Measurements from ENCODE around the gene PIWIL4. TPM values are rescaled to one million over a fixed set of nuclear protein-coding genes. Genes with fewer than 3 reads are reported as not detected.

PIWIL4 gene
- total RNA-seq, 1 experiment from 2014 or later = not detected

DNA sequence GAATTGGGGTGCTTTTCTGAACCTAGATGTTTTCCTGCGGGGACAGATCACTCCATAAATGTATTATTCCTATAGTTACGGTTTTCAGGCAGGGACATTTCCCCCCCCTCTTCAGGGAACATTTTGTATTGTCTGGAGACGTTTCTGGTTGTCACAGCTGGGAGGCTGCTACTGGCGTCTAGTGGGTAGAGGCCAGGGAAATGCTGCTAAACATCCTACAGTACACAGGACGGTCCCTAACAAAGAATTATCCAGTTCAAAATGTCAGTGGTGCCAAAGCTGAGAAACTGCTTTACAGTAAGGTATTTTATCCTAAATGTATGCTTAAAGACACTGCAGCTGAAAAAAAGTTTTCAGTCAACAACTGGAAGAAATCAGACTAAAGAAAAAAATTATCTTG lies 19.4 kb downstream of the PIWIL4 start:
- Mint-ChIP-seq H3K27me3 (ENCODE audit: low read depth) (peaks cover 23% of the 10 kb centered on the region), H3K9me3 (no peaks in the 10 kb centered on the region), H3K27ac (no peak overlapping the region), H3K36me3 (ENCODE audit: insufficient read depth in 1 of 3, low read depth in 3 of 3) (no peaks in the 10 kb centered on the region), H3K4me1 (peaks cover 6% of the 10 kb centered on the region in 2 experiments), H3K4me3 (no peak overlapping the region)
- Histone ChIP-seq H2BK5ac (ENCODE audit: insufficient read length, low read length) (no peak overlapping the region), H2BK12ac (ENCODE audit: insufficient read length, low read depth, low read length) (no peak overlapping the region), H2BK15ac (ENCODE audit: low read depth, low read length) (no peak overlapping the region), H3K4me1 (ENCODE audit: insufficient read depth, low read length) (no peaks in the 10 kb centered on the region), H3K79me1 (ENCODE audit: insufficient read depth, low read depth, low read length, poor library complexity, severe bottlenecking) (no peaks in the 10 kb centered on the region), H2AK5ac (ENCODE audit: insufficient read length, low read length) (no peak overlapping the region), H3K56ac (ENCODE audit: insufficient read length, low read depth, low read length) (no peak overlapping the region), H2BK20ac (ENCODE audit: low read depth, low read length, poor library complexity, severe bottlenecking) (no peak overlapping the region), H3K18ac (ENCODE audit: insufficient read length, low read depth, low read length) (no peak overlapping the region), H4K8ac (replicated peaks; ENCODE audit: insufficient read length, low read depth, low read length) (no peak overlapping the region), H3K79me2 (ENCODE audit: insufficient read depth, low read length) (no peaks in the 10 kb centered on the region), H4K20me1 (ENCODE audit: control insufficient read depth, insufficient read depth, insufficient read length) (no peaks in the 10 kb centered on the region), H2AFZ (ENCODE audit: low read length) (no peak overlapping the region), H3K27me3 (ENCODE audit: insufficient read depth, low read length) (no peaks in the 10 kb centered on the region), H3K4ac (ENCODE audit: low read depth, low read length) (no peak overlapping the region), H4K5ac (ENCODE audit: insufficient read length, low read depth, low read length) (no peak overlapping the region), H4K91ac (ENCODE audit: insufficient read length, low read depth, low read length) (no peak overlapping the region), H3K4me2 (ENCODE audit: insufficient read depth, insufficient read length, low read length) (no peak overlapping the region), H3K23ac (ENCODE audit: insufficient read length, low read depth, low read length) (no peak overlapping the region), H3K27ac (ENCODE audit: insufficient read length, low read depth, low read length) (no peak overlapping the region), H3K9me3 (ENCODE audit: control insufficient read depth, low read depth, low read length) (no peaks in the 10 kb centered on the region), H2BK120ac (ENCODE audit: low read depth, low read length, poor library complexity, severe bottlenecking) (no peak overlapping the region), H3K14ac (ENCODE audit: insufficient read depth, low read length) (no peak overlapping the region), H3T11ph (ENCODE audit: low read length) (no peak overlapping the region), H3K9ac (ENCODE audit: extremely low read depth, insufficient read length, low read length) (no peak overlapping the region), H3K23me2 (ENCODE audit: insufficient read length, low read depth, low read length, poor library complexity, severe bottlenecking) (no peaks in the 10 kb centered on the region)
- TF ChIP-seq, protein P1, sequence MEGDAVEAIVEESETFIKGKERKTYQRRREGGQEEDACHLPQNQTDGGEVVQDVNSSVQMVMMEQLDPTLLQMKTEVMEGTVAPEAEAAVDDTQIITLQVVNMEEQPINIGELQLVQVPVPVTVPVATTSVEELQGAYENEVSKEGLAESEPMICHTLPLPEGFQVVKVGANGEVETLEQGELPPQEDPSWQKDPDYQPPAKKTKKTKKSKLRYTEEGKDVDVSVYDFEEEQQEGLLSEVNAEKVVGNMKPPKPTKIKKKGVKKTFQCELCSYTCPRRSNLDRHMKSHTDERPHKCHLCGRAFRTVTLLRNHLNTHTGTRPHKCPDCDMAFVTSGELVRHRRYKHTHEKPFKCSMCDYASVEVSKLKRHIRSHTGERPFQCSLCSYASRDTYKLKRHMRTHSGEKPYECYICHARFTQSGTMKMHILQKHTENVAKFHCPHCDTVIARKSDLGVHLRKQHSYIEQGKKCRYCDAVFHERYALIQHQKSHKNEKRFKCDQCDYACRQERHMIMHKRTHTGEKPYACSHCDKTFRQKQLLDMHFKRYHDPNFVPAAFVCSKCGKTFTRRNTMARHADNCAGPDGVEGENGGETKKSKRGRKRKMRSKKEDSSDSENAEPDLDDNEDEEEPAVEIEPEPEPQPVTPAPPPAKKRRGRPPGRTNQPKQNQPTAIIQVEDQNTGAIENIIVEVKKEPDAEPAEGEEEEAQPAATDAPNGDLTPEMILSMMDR (conservative IDR thresholded peaks at IDR 0.05) = no peak
- DNase-seq = no peak
- WGBS (ENCODE audit: extremely low coverage, insufficient read length, low lambda C conversion rate) = no CpG with 5 or more reads among the region's 5 CpGs
